ENCODE results near the gene TEAD2.

TEAD2 gene

DNA sequence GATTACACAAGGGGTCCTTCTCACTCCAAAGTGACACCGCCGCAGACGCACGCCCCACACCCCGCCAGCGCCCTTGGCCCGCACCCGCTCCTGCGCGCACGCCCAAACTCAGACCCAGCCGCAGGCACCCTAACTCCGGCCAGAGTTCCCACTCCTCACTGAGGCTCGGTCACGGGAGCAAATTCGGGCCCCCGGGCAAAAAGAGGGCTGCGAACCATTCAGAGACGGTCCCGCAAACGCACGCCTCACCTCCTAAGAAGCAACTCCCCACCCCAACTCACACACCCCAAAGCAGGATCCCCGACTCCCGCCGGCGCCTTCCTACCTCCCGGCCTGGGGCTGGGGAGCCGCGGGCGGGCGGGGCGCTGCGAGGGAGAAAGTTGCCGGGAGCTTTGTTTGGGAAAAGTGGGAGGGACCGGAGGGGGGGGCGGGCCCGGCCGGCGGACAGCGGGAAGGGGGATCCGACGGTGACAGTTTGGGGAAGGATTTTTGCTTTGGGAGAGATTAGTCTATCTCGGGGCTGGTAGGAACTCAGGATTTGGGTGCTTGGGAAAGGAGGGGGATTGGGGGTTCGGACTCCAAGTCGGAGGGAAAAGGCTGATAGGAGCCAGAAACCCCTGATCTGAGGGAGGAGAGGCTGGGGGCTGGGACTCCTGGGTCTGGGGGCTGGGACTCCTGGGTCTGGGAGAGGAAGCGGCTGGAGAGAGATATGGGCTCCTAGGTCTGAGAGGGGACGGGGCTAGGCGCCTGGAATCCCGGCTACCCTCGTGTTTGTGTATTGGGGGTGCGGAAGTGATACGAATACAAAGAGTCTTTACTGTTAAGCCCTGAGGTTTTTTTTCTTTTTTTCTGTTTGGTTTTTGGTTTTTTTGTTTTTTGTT, at the start of gene TEAD2:
TEAD2 (minus strand) TSS at position 369 of the 881 bp plus-strand sequence. CDS start 2,341 bp downstream, outside the sequence.
- DNase-seq (ENCODE audit: low spot score): no peak

DNA sequence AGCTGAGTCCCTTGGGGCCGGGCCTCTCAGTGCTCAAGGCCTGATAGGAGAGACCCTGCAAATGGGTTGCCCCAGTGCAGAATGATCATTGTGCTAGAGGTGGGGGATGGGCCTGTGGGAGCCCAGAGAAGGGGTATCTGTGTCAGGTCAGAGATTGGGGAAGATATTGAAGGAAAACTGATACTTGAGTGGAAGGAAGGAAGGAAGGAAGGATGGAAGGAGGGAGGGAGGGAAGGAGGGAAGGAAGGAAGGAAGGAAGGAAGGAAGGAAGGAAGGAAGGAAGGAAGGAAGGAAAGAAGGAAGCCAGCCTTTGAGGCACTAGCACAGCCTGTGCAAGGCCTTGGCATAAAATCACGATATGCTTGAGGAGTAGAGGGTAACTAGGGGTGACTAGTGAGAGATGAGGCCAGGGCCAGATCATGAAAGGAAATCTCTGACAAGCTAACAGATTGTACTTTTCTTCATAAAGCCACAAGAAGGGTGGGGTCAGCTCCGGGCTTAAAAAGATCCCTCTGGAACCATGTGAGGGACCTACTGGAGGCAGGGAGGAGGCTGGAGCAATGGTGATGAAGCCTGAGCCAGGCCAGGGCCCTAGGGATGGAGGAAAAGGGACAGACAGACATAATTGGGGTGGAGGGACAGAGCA, 49.6 kb upstream of the TEAD2 start:
- DNase-seq (ENCODE audit: low spot score): no peak

DNA sequence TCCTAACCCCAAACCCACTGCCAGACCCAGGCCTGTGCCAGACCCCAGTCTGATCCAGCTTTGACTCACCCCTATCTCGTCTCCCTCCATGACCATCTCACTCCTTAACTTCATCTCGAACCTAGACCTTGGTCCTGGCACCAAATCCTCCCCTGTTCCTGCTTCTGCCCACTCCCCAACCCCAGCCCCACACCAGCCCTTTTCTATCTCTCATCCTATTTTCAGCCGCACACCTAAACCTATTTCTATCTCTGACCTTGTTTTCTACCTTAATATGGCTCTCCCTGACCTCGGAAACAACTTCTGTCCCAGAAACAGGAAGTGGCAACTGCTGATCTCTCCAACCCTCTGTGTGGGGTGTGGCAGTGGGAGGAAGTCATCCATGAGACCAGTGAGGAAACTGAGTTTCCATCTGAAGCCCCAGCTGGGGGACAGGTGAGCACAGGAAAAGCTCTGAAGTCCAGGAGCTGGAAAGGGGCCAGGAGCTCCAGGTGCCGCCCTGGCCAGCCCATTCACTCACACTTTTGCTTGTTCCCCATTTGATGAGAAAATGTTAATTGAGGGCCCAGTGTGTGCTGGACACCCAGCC, 47.3 kb upstream of the TEAD2 start:
- DNase-seq (ENCODE audit: low spot score): peak; percentile 36

DNA sequence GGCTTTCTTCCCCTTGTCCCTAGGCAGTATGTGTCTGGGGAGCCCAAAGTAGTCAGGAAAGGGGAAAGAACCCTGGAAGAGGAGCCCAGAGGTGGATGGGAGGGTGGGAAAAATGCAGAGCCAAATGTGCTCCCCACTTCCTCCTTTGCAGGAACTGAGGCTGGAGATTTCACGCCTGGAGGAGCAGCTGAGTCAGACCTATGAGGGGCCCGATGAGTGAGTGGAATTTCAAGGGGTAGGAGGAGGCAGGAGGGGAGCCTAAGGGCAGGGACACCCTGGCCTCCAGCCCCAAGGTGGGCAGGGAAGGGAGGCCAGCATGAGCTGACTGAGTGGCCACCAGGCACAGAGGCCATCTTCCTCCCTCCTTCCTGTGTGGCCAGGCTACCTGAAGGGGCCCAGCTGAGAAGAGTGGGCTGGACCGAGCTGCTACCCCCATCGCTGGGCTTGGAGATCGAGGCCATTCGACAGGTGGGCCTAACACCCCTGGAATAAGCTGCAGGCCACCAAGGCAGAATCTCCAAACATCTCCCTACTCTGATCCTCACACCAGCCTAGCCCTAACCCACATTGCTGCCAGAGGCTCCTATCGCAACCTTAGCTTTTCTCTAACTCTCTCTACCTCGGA, 46.7 kb upstream of the TEAD2 start:
- no peak for DNase-seq (ENCODE audit: low spot score)

DNA sequence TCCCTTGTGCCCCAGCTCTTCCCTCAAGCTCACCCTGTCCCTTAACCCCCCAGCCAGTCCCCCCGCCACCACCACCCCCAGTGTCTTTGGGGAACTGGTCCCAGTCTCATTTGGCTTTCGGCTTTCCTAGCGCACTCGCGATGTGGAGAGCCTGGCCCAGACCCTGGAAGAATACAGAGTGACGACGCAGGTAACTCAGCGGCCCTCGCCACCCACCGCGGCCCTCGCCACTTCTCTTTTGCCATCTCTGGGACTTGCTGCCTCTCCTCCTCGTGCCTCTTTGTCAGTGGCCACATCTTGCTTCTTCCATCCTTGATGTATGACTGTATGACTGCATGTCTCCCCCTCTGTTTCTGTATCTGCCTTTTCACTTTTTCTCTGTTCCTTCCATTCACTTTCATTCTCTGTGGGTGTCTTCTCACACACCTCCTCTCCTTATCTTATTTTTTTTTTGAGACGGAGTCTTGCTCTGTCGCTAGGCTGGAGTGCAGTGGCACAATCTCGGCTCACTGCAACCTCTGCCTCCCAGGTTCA, 45.3 kb upstream of the TEAD2 start:
- DNase-seq (ENCODE audit: low spot score): no peak

DNA sequence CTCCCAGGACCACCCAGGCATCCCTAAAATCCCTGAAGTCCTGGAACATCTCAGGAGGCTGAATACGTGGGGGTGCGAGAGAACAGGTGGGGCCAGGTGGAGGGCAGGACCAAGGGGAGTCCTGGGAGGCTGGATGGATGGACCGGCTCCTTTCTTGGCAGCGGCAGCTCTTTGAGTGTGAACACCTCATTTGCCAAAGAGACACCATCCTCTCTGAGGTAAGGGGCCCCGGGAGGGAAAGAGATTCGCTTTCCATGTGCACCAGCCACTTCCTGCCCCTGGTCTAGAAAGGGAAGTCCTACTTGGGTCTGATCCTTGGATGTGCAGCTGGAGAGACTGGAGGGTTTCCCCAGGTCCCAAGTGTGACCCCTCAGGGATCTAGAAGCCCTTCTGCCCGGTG, 44.9 kb upstream of the TEAD2 start:
- DNase-seq (ENCODE audit: low spot score): no peak

DNA sequence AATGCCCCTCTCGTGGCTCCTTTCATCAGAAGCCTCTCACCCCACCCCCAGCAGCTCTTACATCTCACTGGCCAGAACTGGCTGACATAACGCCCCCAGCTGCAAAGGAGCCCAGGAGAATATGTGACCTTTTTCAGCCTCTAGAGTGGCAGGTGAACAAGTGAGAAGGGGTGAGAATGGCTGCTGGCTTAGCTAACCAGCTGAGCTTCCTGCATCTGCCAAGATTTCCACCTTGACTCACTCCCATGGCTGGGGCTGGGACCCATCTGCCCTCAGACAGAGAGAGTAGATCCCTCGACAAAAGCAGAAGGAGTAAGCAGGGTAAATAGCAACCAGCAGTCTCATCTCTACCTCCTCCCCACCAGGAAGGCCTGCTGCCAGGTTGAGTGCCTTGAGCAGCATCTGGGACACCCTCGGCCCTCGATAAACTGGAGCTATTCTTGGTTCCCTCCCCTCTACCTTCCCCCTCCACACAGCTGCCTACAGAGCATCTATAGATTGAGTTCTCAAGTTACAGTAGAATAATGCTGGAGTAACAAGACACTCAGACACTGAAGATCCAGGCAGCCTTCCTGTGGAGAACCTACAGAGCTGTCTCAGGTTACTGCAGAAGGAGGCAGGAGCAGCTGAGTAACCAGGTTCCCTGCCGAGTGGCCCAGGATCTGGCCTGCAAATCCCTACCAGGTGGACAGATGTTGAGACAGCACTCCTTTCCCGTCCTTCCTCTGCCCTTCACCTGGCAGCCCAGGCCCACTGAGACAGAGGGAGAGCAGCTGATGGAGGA, 41.4 kb upstream of the TEAD2 start:
- DNase-seq (ENCODE audit: low spot score): no peak

DNA sequence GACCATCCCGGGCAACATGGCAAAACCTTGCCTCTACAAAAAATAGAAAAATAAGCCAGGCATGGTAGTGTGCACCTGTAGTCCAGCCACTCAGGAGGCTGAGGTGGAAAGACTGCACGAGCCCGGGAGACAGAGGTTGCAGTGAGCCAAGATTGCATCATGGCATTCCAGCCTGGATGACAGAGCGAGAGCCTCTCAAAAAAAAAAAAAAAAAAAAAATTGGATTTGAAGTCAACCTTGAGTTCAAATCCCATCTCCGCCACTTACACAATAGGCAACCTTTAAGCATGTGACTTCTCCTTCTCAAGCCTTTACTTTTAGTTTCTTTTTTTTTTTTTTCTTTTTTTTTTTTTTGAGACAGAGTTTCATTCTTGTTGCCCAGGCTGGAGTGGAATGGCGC, 37.8 kb upstream of the TEAD2 start:
- no peak for DNase-seq (ENCODE audit: low spot score)

DNA sequence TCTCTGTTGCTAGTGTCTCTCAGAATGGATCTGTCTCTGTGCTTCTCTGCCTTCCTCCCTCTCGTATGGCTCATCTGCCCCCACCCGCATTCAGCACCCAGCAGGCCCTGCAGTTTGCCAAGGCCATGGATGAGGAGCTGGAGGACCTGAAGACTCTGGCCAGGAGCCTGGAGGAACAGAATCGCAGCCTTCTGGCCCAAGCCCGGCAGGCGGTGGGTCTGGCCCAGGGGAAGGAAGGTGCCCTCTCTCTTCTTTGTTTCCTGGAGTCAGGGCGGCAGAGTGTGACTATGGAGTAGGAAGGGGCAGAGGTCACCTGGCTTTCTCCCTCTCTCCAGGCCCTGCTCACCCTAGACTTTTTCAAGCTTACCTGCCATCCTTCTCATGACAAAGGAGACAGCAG, 36.7 kb upstream of the TEAD2 start:
- no peak for DNase-seq (ENCODE audit: low spot score)

DNA sequence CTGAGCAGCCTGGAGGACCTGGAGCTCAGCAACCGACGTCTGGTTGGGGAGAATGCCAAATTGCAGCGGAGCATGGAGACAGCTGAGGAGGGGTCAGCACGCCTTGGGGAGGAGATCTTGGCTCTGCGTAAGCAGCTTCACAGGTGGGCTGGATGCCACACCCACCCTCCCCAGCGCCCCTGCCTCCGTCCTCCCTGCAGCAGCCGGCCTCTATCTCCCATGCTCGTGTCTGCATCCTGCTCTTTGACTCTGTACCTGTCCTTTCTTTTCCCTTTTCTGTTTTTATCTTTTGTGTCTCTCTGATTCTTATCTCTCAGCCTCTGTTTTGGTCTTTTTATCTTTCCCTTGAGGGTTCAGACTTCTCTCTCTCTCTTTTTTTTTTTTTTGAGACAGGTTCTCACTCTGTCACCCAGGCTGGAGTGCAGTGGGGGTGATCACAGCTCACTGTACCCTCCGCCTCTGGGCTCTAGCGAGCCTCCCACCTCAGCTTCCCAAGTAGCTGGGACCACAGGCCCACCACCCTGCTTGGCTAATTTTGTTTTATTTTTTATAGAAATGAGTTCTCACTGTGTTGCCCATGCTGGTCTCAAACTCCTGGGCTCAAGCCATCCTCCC, 35.9 kb upstream of the TEAD2 start:
- no peak for DNase-seq (ENCODE audit: low spot score)

DNA sequence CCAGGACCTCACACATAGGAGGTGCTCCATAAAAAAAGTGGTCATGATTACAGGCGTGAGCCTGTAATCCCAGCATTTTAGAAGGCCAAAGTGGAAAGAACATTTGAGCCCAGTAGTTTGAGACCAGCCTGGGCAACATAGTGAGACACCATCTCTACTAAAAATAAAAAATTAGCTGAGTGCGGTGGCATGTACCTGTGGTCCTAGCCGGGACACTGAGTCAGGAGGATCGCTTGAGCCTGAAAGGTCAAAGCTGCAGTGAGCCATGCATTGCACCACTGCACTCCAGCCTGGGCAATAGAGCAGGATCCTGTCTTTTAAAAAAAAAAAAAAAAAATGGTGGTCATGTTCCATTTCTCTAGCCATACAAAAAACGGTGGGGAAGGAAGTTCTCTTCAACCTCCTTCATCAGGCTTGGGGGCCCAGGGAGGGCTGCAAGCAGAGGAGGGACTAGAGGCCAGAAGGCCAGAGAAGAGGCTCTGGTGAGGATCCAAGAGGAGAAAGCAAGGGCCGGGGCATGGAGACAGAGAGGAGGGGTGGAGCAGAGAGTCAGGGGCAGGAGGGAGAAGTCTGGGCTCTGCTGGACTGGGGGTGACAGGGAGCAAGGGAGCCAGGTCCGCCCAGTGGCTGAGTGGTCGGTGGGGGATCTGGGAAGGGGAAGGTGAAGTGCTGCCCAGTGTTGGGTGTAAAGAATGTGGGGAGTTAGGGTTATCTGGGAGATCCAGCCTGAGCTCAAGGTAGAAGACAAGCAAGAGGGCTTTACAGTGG, 34.7 kb upstream of the TEAD2 start:
- no peak for DNase-seq (ENCODE audit: low spot score)

DNA sequence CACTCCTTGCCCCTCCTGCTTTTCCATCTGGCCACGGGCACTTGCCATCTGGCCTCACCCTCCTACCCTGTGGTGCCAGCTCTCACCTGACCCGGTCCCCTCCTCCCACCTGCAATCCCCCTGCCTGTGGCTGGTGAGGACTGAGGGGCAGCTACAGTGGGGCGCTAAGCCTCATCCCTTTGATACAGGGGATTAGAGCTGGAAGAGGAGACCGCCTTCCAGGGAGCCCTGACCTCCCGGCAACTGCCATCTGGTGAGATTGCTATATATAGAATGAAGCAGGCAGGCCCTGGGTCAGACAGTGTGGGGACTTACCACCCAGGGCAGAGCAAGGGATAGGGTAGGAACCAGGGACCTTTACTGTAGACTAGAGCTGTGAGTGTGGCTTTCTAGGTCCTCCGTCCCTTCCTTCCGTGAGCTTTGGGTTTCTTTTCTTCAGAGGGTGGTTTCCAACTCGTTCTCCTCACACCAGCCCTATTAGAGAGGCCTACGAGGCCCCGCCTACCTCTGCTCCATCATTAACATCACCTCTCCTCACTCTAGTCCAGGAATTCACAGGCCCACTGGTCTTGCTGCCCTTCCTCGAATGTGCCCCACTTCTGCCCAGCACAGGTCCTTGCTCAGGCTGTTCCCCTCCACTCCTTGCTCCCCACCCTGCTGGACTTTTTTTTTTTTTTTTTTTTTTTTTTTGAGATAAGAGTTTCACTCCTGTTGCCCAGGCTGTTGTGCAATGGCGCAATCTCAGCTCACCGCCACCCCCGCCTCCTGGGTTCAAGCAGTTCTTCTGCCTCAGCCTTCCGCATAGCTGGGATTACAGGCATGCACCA, 33.6 kb upstream of the TEAD2 start:
- no peak for DNase-seq (ENCODE audit: low spot score)

DNA sequence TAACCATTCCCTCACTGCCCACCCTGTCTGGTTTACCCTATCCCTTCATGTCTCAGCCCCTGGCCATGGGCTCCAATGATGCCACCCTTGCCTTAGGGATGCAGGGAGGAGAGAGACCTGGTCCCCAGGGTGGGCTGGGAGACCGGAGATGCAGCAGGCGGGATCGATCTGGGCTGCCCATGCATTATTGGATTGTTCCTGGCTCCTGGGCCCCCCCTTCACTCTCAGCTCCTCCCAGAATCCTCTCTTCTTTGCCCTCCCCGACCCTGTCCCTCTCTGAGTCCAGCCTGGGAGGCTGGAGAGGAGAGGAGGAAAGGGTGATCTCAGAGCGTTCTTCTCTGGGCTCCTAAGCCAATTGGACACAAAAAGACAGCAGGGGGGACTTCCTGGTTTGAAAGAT, 31.7 kb upstream of the TEAD2 start:
- DNase-seq (ENCODE audit: low spot score): no peak

DNA sequence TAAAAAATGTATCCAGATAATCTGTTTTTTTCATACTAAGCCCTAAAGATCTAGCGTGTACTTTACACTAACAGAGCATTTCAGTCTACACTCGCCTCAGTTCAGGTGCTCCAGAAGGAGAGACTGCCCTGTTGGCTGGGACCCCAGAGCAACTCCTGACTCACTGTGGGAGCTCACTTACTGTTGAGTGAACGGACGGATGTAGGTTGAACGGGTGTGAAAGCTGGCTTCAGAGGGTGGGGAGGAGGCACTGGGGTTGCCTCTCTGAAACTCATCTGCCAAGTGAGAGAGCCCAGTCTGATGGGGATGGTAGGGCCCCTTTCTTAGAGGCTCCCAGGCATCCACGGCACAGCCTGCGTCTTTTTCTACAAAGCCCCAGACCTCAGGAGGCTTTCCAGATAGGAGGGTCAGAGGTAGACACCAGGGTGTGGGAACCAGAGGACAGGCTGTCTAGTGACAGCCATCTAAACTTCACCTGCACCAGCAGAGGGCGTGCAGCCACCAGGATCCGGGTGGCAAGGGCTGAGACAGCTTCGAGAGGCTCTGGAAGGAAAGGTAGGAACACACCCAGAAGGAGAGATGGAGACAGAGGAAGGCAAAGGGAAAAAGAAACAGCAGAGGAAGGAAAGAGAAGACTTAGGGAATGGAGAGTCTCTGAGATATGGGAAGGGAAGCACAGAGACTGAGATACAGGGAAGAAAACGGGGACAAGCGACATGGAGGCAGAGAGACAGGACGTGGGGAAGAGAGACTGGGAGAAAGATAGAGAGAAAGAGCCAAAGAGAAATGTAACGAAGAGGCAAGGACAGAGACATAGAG, 29.6 kb upstream of the TEAD2 start:
- DNase-seq (ENCODE audit: low spot score): peak; percentile 83

DNA sequence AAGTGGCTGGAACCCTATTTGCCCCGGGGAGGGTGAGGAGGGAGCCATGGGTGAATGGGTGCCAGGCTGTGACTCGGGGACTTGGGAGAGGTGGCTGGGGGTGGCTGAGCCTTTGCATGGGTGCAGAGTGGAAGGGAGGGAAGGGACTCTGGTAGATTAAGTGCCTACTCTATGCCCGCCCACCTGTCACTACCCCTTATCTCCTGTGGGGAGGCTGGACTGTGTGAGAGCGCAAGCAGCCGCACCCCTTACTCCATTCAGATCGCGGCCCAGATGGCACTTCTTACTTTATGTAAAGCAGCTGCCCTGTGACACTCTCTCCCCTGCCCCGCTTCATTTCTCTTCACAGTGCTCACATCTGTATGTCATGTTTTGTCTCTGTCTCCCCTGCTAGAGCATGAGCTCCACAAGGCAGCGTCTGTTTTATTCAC, 28.7 kb upstream of the TEAD2 start:
- DNase-seq (ENCODE audit: low spot score): no peak

DNA sequence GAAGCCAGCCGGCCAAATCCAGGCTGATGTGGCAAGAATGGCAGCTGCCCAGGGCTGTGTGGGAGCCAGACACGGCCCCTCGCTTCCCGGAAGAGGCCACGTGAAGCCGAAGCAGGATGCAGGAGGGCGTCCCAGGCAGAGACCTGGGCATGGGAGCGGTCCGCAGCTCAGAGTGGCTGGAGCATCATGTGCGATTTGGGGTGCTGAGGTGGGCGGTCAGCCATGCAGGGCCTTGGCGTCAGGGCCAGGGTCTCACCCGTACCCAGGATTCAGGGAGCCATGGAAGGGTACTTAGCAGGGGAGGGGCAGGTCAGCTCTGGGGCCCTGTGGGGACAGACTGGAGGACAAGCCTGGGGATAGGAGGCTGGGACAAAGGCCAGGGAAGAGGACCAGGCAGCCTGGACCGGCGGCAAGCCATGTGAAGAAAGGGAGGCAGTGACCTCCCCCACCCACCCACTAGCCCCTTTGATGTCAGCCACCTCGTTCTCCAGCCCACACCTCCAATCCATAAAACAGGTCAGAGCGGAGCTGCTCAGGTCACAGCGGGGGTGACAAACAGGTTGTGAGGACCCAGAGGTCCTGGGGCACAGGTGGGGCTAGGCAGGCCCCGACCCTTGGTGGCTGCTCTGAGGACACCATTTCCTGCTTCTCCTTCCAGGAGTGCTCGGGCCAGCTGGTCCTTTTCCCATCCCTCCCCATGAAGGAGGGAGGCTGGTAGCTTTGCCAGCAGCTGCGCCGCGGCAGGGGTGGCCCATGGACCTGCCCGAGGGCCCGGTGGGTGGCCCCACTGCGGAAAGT, 28.1 kb upstream of the TEAD2 start:
- no peak for DNase-seq (ENCODE audit: low spot score)

DNA sequence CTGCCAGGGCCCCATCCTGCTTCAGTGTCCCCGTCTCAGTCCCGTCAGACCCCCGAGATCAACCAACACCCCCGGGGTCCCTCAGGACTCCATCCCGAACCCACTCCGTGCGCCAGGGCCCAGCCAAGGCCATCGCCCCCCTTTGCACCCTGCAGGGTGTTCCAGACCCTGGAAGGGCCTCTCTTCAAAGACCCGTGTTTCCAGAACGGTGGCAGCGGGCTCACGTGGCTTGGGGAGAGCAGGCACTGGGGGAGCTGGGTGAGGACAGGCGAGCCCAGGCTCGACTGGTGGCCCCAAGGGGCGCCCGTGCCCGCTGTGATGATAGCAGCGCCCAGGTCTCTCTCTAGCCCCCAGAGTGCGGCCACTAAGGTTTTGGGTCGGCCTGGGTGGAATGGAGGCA, 27.2 kb upstream of the TEAD2 start:
- DNase-seq (ENCODE audit: low spot score): no peak

DNA sequence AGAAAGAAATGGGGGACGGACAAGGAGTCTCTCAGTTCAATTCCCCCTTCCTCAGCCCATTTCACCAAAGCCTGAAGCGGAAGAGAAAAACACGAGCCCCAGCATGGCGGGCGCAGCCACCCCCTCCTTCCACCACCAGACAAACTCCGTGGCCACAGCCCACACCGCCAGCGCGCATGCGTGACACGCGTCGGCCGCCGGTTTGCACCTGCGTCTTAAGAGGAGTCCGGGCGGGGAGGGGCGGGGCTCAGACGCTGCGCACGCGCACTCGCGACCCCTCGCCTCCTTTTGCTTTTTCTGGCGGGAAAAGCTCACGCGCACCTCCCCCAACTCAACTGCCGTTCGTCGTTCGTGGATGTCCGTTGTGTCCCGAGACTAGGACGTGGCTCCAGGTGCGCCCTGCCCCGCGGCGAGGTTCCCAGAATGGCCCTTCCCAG, 25.7 kb upstream of the TEAD2 start, which contains the start of gene KASH5:
KASH5 (plus strand) TSS at position 314 of the 437 bp plus-strand sequence. CDS start 2,635 bp downstream, outside the sequence.
- DNase-seq (ENCODE audit: low spot score): peak; percentile 74
